HCT116 (cell line): ENCODE measurements around the gene SFTPD. TPM values are rescaled to one million over a fixed set of nuclear protein-coding genes. Genes with fewer than 3 reads are reported as not detected.

ENCODE experiments used
- ATAC-seq: fragments of 200-7000 bp; cut with Tn5 transposase; 2 replicates; pipeline ENCODE4 v1.9.1; 2020; ENCODE audit warnings: mild to moderate bottlenecking, moderate library complexity
- BruUV-seq: library from RNA; stranded (reverse); fragments of 400-500 nt; replicated peaks from 2 replicates; lab custom pipeline; 2021; lab: Mats Ljungman, UMichigan
- CTCF ChIA-PET: fragments of 300-600 bp; sonication (Branson Sonifier 250); formaldehyde crosslinking; loops from one replicate; lab custom pipeline; 2021; ENCODE audit warnings: antibody characterized with exemption; lab: Charles Lee
- POLR2A ChIA-PET: fragments of 300-600, 350-600 bp; sonication (Branson Sonifier 250); formaldehyde crosslinking; loops from one replicate; lab custom pipeline; 2021; ENCODE audit warnings: antibody characterized with exemption; lab: Charles Lee
- RAD21 ChIA-PET, 2 experiments: fragments of 300-600 bp; sonication (Branson Sonifier 250); formaldehyde crosslinking; loops; one replicate each; lab custom pipeline; 2023; ENCODE audit warnings: low total read pairs in 2 of 2; ENCODE audit not compliant: uncharacterized antibody in 2 of 2, unreplicated experiment in 2 of 2, low non-redundant PET in 1 of 2; lab: Charles Lee
- DNase-seq: peaks from one replicate; pipeline ENCODE4 v3.0.0-alpha.2; 2010; ENCODE audit warnings: low read depth, low spot score
- H2AFZ ChIP-seq: fragments of 200-600 bp; shearing (Covaris generic), sonication (generic); 2 replicates; pipeline ENCODE4 v1.6.1; 2017; ENCODE audit warnings: low read depth, mixed run types, mixed read lengths, antibody characterized with exemption, low read length; ENCODE audit not compliant: poor library complexity, severe bottlenecking
- H3K27ac ChIP-seq: 2 replicates; pipeline ENCODE4 v1.5.1; 2012; ENCODE audit warnings: low read depth, low read length
- H3K27me3 ChIP-seq: fragments of 200-600 bp; sonication (generic); 2 replicates; pipeline ENCODE4 v1.6.1; 2016; ENCODE audit warnings: mixed run types, low read length, mixed read lengths; ENCODE audit not compliant: insufficient read depth
- H3K36me3 ChIP-seq, 2 experiments: fragments of 200-500 bp in 1 of 2; fragments of 200-600 bp in 1 of 2; sonication (Bioruptor generic) in 1 of 2; sonication (generic) in 1 of 2; 2 replicates each; pipeline versions ENCODE4 v1.5.1 to v1.6.1; 2014 to 2016; ENCODE audit warnings: low read length in 2 of 2, inconsistent platforms in 1 of 2, mixed read lengths in 1 of 2, mixed run types in 1 of 2; ENCODE audit not compliant: insufficient read depth in 2 of 2, control insufficient read depth in 1 of 2
- H3K4me1 ChIP-seq, 2 experiments: fragments of 200-600 bp in 1 of 2; sonication (generic) in 1 of 2; 2 replicates each; pipeline versions ENCODE4 v1.5.1 to v1.6.1; 2012 to 2017; ENCODE audit warnings: low read length in 2 of 2, inconsistent platforms in 1 of 2, mild to moderate bottlenecking in 1 of 2, mixed read lengths in 1 of 2, mixed run types in 1 of 2, moderate library complexity in 1 of 2; ENCODE audit not compliant: insufficient read depth in 2 of 2, control insufficient read depth in 1 of 2
- H3K4me2 ChIP-seq: fragments of 200-600 bp; sonication (generic); 2 replicates; pipeline ENCODE4 v1.6.1; 2017; ENCODE audit warnings: mixed run types, low read length, mixed read lengths
- H3K4me3 ChIP-seq, 2 experiments: fragments of 200-600 bp in 1 of 2; sonication (generic) in 1 of 2; replicated peaks in 1 of 2; 2 replicates each; pipeline ENCODE4 v1.5.1; 2011 to 2016; ENCODE audit warnings: low read length in 2 of 2, control low read depth in 1 of 2, low read depth in 1 of 2, mild to moderate bottlenecking in 1 of 2, mixed read lengths in 1 of 2, mixed run types in 1 of 2
- H3K79me2 ChIP-seq: fragments of 200-600 bp; sonication (generic); 2 replicates; pipeline ENCODE4 v1.6.1; 2017; ENCODE audit warnings: mild to moderate bottlenecking, mixed run types, low read length, moderate library complexity, mixed read lengths; ENCODE audit not compliant: insufficient read depth
- H3K9ac ChIP-seq: fragments of 200-600 bp; sonication (generic); 2 replicates; pipeline ENCODE4 v1.6.1; 2016; ENCODE audit warnings: low read length, mixed read lengths
- H3K9me2 ChIP-seq: fragments of 200-600 bp; sonication (generic), shearing (Covaris generic); 2 replicates; pipeline ENCODE4 v1.6.1; 2017; ENCODE audit warnings: mixed run types, mild to moderate bottlenecking, moderate library complexity; ENCODE audit not compliant: insufficient read depth
- H3K9me3 ChIP-seq, 2 experiments: fragments of 200-500 bp in 1 of 2; fragments of 200-600 bp in 1 of 2; sonication (Bioruptor generic) in 1 of 2; sonication (generic) in 1 of 2; 2 replicates each; pipeline ENCODE4 v1.6.1; 2014 to 2017; ENCODE audit warnings: low read length in 2 of 2, mixed read lengths in 2 of 2, inconsistent platforms in 1 of 2, low read depth in 1 of 2, mild to moderate bottlenecking in 1 of 2, mixed run types in 1 of 2, moderate library complexity in 1 of 2; ENCODE audit not compliant: control insufficient read depth in 1 of 2, insufficient read depth in 1 of 2
- H4K20me1 ChIP-seq: fragments of 200-600 bp; sonication (generic), shearing (Covaris generic); 2 replicates; pipeline ENCODE4 v1.6.1; 2017; ENCODE audit warnings: mixed run types, mild to moderate bottlenecking, moderate library complexity; ENCODE audit not compliant: insufficient read depth
- ATF3 ChIP-seq: IDR thresholded peaks from 2 replicates; pipeline ENCODE4 v1.6.1; 2012
- CBX3 ChIP-seq: IDR thresholded peaks from 2 replicates; pipeline ENCODE4 v1.6.1; 2012; ENCODE audit warnings: low read depth
- CEBPB ChIP-seq: IDR thresholded peaks from 2 replicates; pipeline ENCODE4 v1.6.1; 2012; ENCODE audit warnings: low read depth
- ELF1 ChIP-seq: IDR thresholded peaks from 2 replicates; pipeline ENCODE4 v1.6.1; 2012; ENCODE audit warnings: low read depth, borderline replicate concordance
- EZH2 ChIP-seq: fragments of 200-600 bp; sonication (generic); IDR thresholded peaks from 2 replicates; pipeline ENCODE4 v1.6.1; 2017; ENCODE audit warnings: antibody characterized with exemption, mixed run types
- EZH2phosphoT487 ChIP-seq: fragments of 200-600 bp; IDR thresholded peaks from 2 replicates; pipeline ENCODE4 v1.6.1; 2018; ENCODE audit warnings: antibody characterized with exemption, borderline replicate concordance
- POLR2AphosphoS5 ChIP-seq: IDR thresholded peaks from 2 replicates; pipeline ENCODE4 v1.6.1; 2011; ENCODE audit warnings: mild to moderate bottlenecking, low read depth, low read length, moderate library complexity
- ZBTB33 ChIP-seq: IDR thresholded peaks from 2 replicates; pipeline ENCODE4 v1.6.1; 2011; ENCODE audit warnings: mild to moderate bottlenecking, low read length, moderate library complexity; ENCODE audit not compliant: insufficient replicate concordance; ENCODE audit errors: extremely low read depth
- intact Hi-C: fragments of 100-400 bp; cut with micrococcal nuclease; formaldehyde crosslinking; loops from 2 replicates; pipeline ENCODE4 v1.10.0; 2022
- total RNA-seq: library from RNA; stranded (reverse); gene quantifications from one replicate; pipeline ENCODE4 v1.2.1, GENCODE V29; 2021; ENCODE audit not compliant: unreplicated experiment

SFTPD gene
- total RNA-seq, 1 experiment from 2014 or later, result 0.66 TPM

- ChIA-PET RAD21 (no interaction called here), POLR2A (no interaction called here), CTCF (no interaction called here)
- no peak overlapping the region for H3K9ac ChIP-seq
- H3K4me1 ChIP-seq, result no peaks in the 10 kb centered on the region
- no peak overlapping the region for H3K4me3 ChIP-seq
- no peak overlapping the region for H2AFZ ChIP-seq
- H3K4me2 ChIP-seq, result no peak overlapping the region
- H3K27me3 ChIP-seq, result peaks cover 7% of the 10 kb centered on the region; the same call in 1 of the 2 replicates
- no TSS peak for BruUV-seq
- no peaks in the 10 kb centered on the region for H3K9me2 ChIP-seq
- intact Hi-C loops, result no loop called here
- H3K27ac ChIP-seq, result no peak overlapping the region
- H3K79me2 ChIP-seq, result no peaks in the 10 kb centered on the region
- H4K20me1 ChIP-seq, result no peaks in the 10 kb centered on the region
- TF ChIP-seq EZH2phosphoT487 (no peak), CBX3 (no peak), ZBTB33 (no peak), ELF1 (no peak), CEBPB (no peak), POLR2AphosphoS5 (no peak), ATF3 (no peak), EZH2 (no peak)
- ATAC-seq (no peak), DNase-seq (no peak)
- no peaks in the 10 kb centered on the region for H3K9me3 ChIP-seq
- no peaks in the 10 kb centered on the region for H3K36me3 ChIP-seq
Measured at GRCh38 chr10:79944428-79945395, 4.2 kb downstream of the SFTPD start.
